SJSA1 (cell line): ENCODE results near the gene GPATCH1. TPM values are rescaled to one million over a fixed set of nuclear protein-coding genes. Genes with fewer than 3 reads are reported as not detected.

Experiments
- DNase-seq, 2 experiments: peaks; one replicate each; pipeline ENCODE4 v3.0.0-alpha.2; 2015 to 2020; ENCODE audit warnings: low spot score in 2 of 2, low read depth in 1 of 2
- H3K27ac ChIP-seq: fragments of 250-450 bp; sonication (Bioruptor Pico); 2 replicates; pipeline ENCODE4 v1.5.1; 2020; ENCODE audit warnings: mild to moderate bottlenecking, moderate library complexity
- H3K27me3 ChIP-seq: fragments of 250-450 bp; sonication (Bioruptor Pico); replicated peaks from 2 replicates; pipeline ENCODE4 v1.5.1; 2020; ENCODE audit warnings: mild to moderate bottlenecking, moderate library complexity
- H3K36me3 ChIP-seq: fragments of 250-450 bp; sonication (Bioruptor Pico); 2 replicates; pipeline ENCODE4 v1.5.1; 2020; ENCODE audit warnings: mild to moderate bottlenecking
- H3K4me1 ChIP-seq: fragments of 250-450 bp; sonication (Bioruptor Pico); replicated peaks from 2 replicates; pipeline ENCODE4 v1.6.1; 2021; ENCODE audit warnings: mild to moderate bottlenecking
- H3K4me3 ChIP-seq: fragments of 250-450 bp; sonication (Bioruptor Pico); 2 replicates; pipeline ENCODE4 v1.5.1; 2020; ENCODE audit warnings: mild to moderate bottlenecking
- H3K9me3 ChIP-seq: fragments of 250-450 bp; sonication (Bioruptor Pico); replicated peaks from 2 replicates; pipeline ENCODE4 v1.5.1; 2020; ENCODE audit warnings: mild to moderate bottlenecking
- total RNA-seq: library from RNA; depleted of rRNA; stranded (reverse); fragments of >200 nt; shearing (Covaris generic); gene quantifications from 2 replicates; pipeline ENCODE4 v1.2.3, GENCODE V29; 2014

The GPATCH1 gene
- total RNA-seq, 1 experiment from 2014 or later, result 12.1 TPM

GRCh38 chr19:33085570-33086128 lies 4.7 kb downstream of the GPATCH1 start:
- DNase-seq, result no peak
- Histone ChIP-seq H3K27me3 (no peaks in the 10 kb centered on the region), H3K9me3 (no peaks in the 10 kb centered on the region), H3K4me3 (no peak overlapping the region), H3K36me3 (peaks cover 36% of the 10 kb centered on the region), H3K4me1 (peaks cover 16% of the 10 kb centered on the region), H3K27ac (no peak overlapping the region)

- no peak for DNase-seq
- H3K4me1 ChIP-seq, result peaks cover 6% of the 10 kb centered on the region
- no peaks in the 10 kb centered on the region for H3K27me3 ChIP-seq
- H3K36me3 ChIP-seq, result peaks cover 43% of the 10 kb centered on the region
- no peak overlapping the region for H3K27ac ChIP-seq
- no peak overlapping the region for H3K4me3 ChIP-seq
- no peaks in the 10 kb centered on the region for H3K9me3 ChIP-seq
Measured at GRCh38 chr19:33086955-33087354, 6.0 kb downstream of the GPATCH1 start.

- H3K27ac ChIP-seq, result no peak overlapping the region
Measured at GRCh38 chr19:33089010-33089409, 8.0 kb downstream of the GPATCH1 start.

GRCh38 chr19:33090179-33090578 lies 9.2 kb downstream of the GPATCH1 start:
- Histone ChIP-seq H3K4me1 (no peaks in the 10 kb centered on the region), H3K27ac (no peak overlapping the region)
- no peak for DNase-seq

More at GRCh38 chr19:33089010-33089409, 8.0 kb downstream of the GPATCH1 start:
- no peaks in the 10 kb centered on the region for H3K9me3 ChIP-seq
- no peaks in the 10 kb centered on the region for H3K27me3 ChIP-seq
- no peak for DNase-seq
- H3K4me1 ChIP-seq, result no peaks in the 10 kb centered on the region
- peaks cover 57% of the 10 kb centered on the region for H3K36me3 ChIP-seq
- H3K4me3 ChIP-seq, result no peak overlapping the region

GRCh38 chr19:33093420-33094210 lies 12.6 kb downstream of the GPATCH1 start:
- H3K36me3 ChIP-seq, result peaks cover 88% of the 10 kb centered on the region
- no peak for DNase-seq

More at GRCh38 chr19:33090179-33090578, 9.2 kb downstream of the GPATCH1 start:
- no peak overlapping the region for H3K4me3 ChIP-seq
- H3K36me3 ChIP-seq, result peaks cover 66% of the 10 kb centered on the region
- H3K27me3 ChIP-seq, result no peaks in the 10 kb centered on the region
- no peaks in the 10 kb centered on the region for H3K9me3 ChIP-seq

GRCh38 chr19:33094436-33095067 lies 13.6 kb downstream of the GPATCH1 start:
- Histone ChIP-seq H3K36me3 (peaks cover 85% of the 10 kb centered on the region), H3K9me3 (no peaks in the 10 kb centered on the region), H3K4me1 (no peaks in the 10 kb centered on the region), H3K27ac (no peak overlapping the region), H3K27me3 (no peaks in the 10 kb centered on the region), H3K4me3 (no peak overlapping the region)
- DNase-seq, result no peak

More at GRCh38 chr19:33093420-33094210, 12.6 kb downstream of the GPATCH1 start:
- Histone ChIP-seq H3K27me3 (no peaks in the 10 kb centered on the region), H3K9me3 (no peaks in the 10 kb centered on the region), H3K4me1 (no peaks in the 10 kb centered on the region), H3K27ac (no peak overlapping the region), H3K4me3 (no peak overlapping the region)

GRCh38 chr19:33096005-33096404 lies 15.0 kb downstream of the GPATCH1 start:
- Histone ChIP-seq H3K4me3 (no peak overlapping the region), H3K27ac (no peak overlapping the region), H3K4me1 (no peaks in the 10 kb centered on the region), H3K36me3 (peaks cover 81% of the 10 kb centered on the region), H3K27me3 (no peaks in the 10 kb centered on the region), H3K9me3 (no peaks in the 10 kb centered on the region)
- DNase-seq, result no peak

- H3K4me3 ChIP-seq, result no peak overlapping the region
- no peak for DNase-seq
- no peak overlapping the region for H3K27ac ChIP-seq
- no peaks in the 10 kb centered on the region for H3K4me1 ChIP-seq
- H3K9me3 ChIP-seq, result no peaks in the 10 kb centered on the region
- no peaks in the 10 kb centered on the region for H3K27me3 ChIP-seq
- peaks cover 85% of the 10 kb centered on the region for H3K36me3 ChIP-seq
Measured at GRCh38 chr19:33098055-33098534, 17.1 kb downstream of the GPATCH1 start.

GRCh38 chr19:33100894-33101644 lies 20.1 kb downstream of the GPATCH1 start:
- Histone ChIP-seq H3K36me3 (peaks cover 71% of the 10 kb centered on the region), H3K4me3 (no peak overlapping the region)
- no peak for DNase-seq

GRCh38 chr19:33102893-33103292 lies 21.9 kb downstream of the GPATCH1 start:
- no peak for DNase-seq
- H3K27ac ChIP-seq, result no peak overlapping the region
- peaks cover 74% of the 10 kb centered on the region for H3K36me3 ChIP-seq
- H3K9me3 ChIP-seq, result no peaks in the 10 kb centered on the region
- H3K27me3 ChIP-seq, result no peaks in the 10 kb centered on the region
- no peaks in the 10 kb centered on the region for H3K4me1 ChIP-seq
- no peak overlapping the region for H3K4me3 ChIP-seq

More at GRCh38 chr19:33100894-33101644, 20.1 kb downstream of the GPATCH1 start:
- no peaks in the 10 kb centered on the region for H3K9me3 ChIP-seq
- H3K27me3 ChIP-seq, result no peaks in the 10 kb centered on the region
- H3K4me1 ChIP-seq, result no peaks in the 10 kb centered on the region
- H3K27ac ChIP-seq, result no peak overlapping the region

- no peak overlapping the region for H3K27ac ChIP-seq
- no peaks in the 10 kb centered on the region for H3K9me3 ChIP-seq
- H3K36me3 ChIP-seq, result peaks cover 69% of the 10 kb centered on the region
- no peak for DNase-seq
- H3K4me1 ChIP-seq, result peaks cover 23% of the 10 kb centered on the region
- no peak overlapping the region for H3K4me3 ChIP-seq
- H3K27me3 ChIP-seq, result no peaks in the 10 kb centered on the region
Measured at GRCh38 chr19:33108161-33108560, 27.2 kb downstream of the GPATCH1 start.

- Histone ChIP-seq H3K9me3 (no peaks in the 10 kb centered on the region), H3K27me3 (no peaks in the 10 kb centered on the region), H3K4me1 (peaks cover 23% of the 10 kb centered on the region), H3K27ac (peak overlapping the region; percentile 78), H3K36me3 (peaks cover 69% of the 10 kb centered on the region), H3K4me3 (no peak overlapping the region)
- peak; percentile 62 to 89 for DNase-seq
Measured at GRCh38 chr19:33110137-33110910, 29.3 kb downstream of the GPATCH1 start.

GRCh38 chr19:33111587-33111986 lies 30.6 kb downstream of the GPATCH1 start:
- Histone ChIP-seq H3K27ac (no peak overlapping the region), H3K4me1 (peaks cover 23% of the 10 kb centered on the region), H3K4me3 (no peak overlapping the region), H3K9me3 (no peaks in the 10 kb centered on the region), H3K36me3 (peaks cover 78% of the 10 kb centered on the region), H3K27me3 (no peaks in the 10 kb centered on the region)
- no peak for DNase-seq
